BLaER1 treated with 17β-estradiol and CSF1 and Interleukin-3, amounts not matched to agents 10 nM and 100 nM (cell line): Measurements from ENCODE around the gene ERC2.

ENCODE experiments used
- H3K27ac ChIP-seq, 11 experiments: shearing (Covaris generic); formaldehyde crosslinking; 2 replicates each; pipeline ENCODE4 v1.8.1; 2022
- H3K27me3 ChIP-seq, 11 experiments: shearing (Covaris generic); formaldehyde crosslinking; 2 replicates each; pipeline ENCODE4 v1.8.1; 2022
- H3K36me3 ChIP-seq, 11 experiments: shearing (Covaris generic); formaldehyde crosslinking; 2 replicates each; pipeline ENCODE4 v1.8.1; 2022
- H3K4me1 ChIP-seq, 10 experiments: shearing (Covaris generic); formaldehyde crosslinking; 2 replicates each; pipeline ENCODE4 v1.8.1; 2022
- H3K4me2 ChIP-seq, 11 experiments: shearing (Covaris generic); formaldehyde crosslinking; 2 replicates each; pipeline ENCODE4 v1.8.1; 2022
- H3K4me3 ChIP-seq, 10 experiments: shearing (Covaris generic); formaldehyde crosslinking; 2 replicates each; pipeline ENCODE4 v1.8.1; 2022
- H3K9ac ChIP-seq, 11 experiments: shearing (Covaris generic); formaldehyde crosslinking; 2 replicates each; pipeline ENCODE4 v1.8.1; 2022
- H3K9me3 ChIP-seq, 11 experiments: shearing (Covaris generic); formaldehyde crosslinking; replicated peaks in 1 of 11; 2 replicates each; pipeline ENCODE4 v1.8.1; 2022
- H4K20me1 ChIP-seq, 11 experiments: shearing (Covaris generic); formaldehyde crosslinking; 2 replicates each; pipeline ENCODE4 v1.8.1; 2022
- Cebpa-rat ChIP-seq, 11 experiments: shearing (Covaris generic); IDR thresholded peaks; 2 replicates each; pipeline ENCODE4 v1.8.1; 2022

ERC2 gene

GRCh38 chr3:55567615-55568014, 900.7 kb downstream of the ERC2 start:
- Histone ChIP-seq H3K9me3 (no peaks in the 10 kb centered on the region), H3K4me3 (no peak overlapping the region), H3K27me3 (no peaks in the 10 kb centered on the region), H3K4me2 (peak overlapping the region in 4 of 11 experiments; percentile 13 to 19 (median 16); a peak in 2 of 22 replicates), H3K4me1 (peaks cover 0 to 25% (median 19%) of the 10 kb centered on the region in 10 experiments; a peak in 15 of 20 replicates), H3K27ac (no peak overlapping the region), H3K36me3 (no peaks in the 10 kb centered on the region), H3K9ac (no peak overlapping the region), H4K20me1 (no peaks in the 10 kb centered on the region)
- TF ChIP-seq Cebpa-rat (IDR thresholded peaks at IDR 0.05) = no peak

GRCh38 chr3:55567121-55567520, 901.1 kb downstream of the ERC2 start:
- peak overlapping the region in 2 of 11 experiments; percentile 14 to 19; a peak in 1 of 22 replicates for H3K4me2 ChIP-seq
- no peak overlapping the region for H3K4me3 ChIP-seq
- no peaks in the 10 kb centered on the region for H3K27me3 ChIP-seq
- no peaks in the 10 kb centered on the region for H4K20me1 ChIP-seq
- no peak for TF ChIP-seq Cebpa-rat (IDR thresholded peaks at IDR 0.05)
- H3K36me3 ChIP-seq = no peaks in the 10 kb centered on the region
- no peak overlapping the region for H3K27ac ChIP-seq
- no peaks in the 10 kb centered on the region for H3K9me3 ChIP-seq
- no peak overlapping the region for H3K9ac ChIP-seq
- H3K4me1 ChIP-seq = peaks cover 0 to 25% (median 18%) of the 10 kb centered on the region in 10 experiments; a peak in 15 of 20 replicates

- Histone ChIP-seq H3K36me3 (no peaks in the 10 kb centered on the region), H4K20me1 (no peaks in the 10 kb centered on the region), H3K9me3 (no peaks in the 10 kb centered on the region), H3K4me3 (no peak overlapping the region), H3K4me2 (no peak overlapping the region), H3K4me1 (peaks cover 0 to 11% (median 5%) of the 10 kb centered on the region in 10 experiments; a peak in 4 of 20 replicates), H3K9ac (no peak overlapping the region), H3K27me3 (no peaks in the 10 kb centered on the region), H3K27ac (no peak overlapping the region)
- no peak for TF ChIP-seq Cebpa-rat (IDR thresholded peaks at IDR 0.05)
Measured at GRCh38 chr3:55565521-55565920, 902.7 kb downstream of the ERC2 start.

- no peak for TF ChIP-seq Cebpa-rat (IDR thresholded peaks at IDR 0.05)
- Histone ChIP-seq H3K27me3 (no peaks in the 10 kb centered on the region), H3K4me2 (no peak overlapping the region), H4K20me1 (no peaks in the 10 kb centered on the region), H3K36me3 (no peaks in the 10 kb centered on the region), H3K27ac (no peak overlapping the region), H3K4me3 (no peak overlapping the region), H3K4me1 (peaks cover 0 to 11% (median 5%) of the 10 kb centered on the region in 10 experiments; a peak in 3 of 20 replicates), H3K9me3 (no peaks in the 10 kb centered on the region), H3K9ac (no peak overlapping the region)
Measured at GRCh38 chr3:55564726-55565125, 903.5 kb downstream of the ERC2 start.

- no peaks in the 10 kb centered on the region for H3K9me3 ChIP-seq
- H3K27me3 ChIP-seq = no peaks in the 10 kb centered on the region
- no peak for TF ChIP-seq Cebpa-rat (IDR thresholded peaks at IDR 0.05)
- no peak overlapping the region for H3K4me3 ChIP-seq
- H3K4me1 ChIP-seq = peaks cover 0 to 9% (median 3%) of the 10 kb centered on the region in 10 experiments; a peak in 2 of 20 replicates
- H3K4me2 ChIP-seq = no peak overlapping the region
- no peak overlapping the region for H3K9ac ChIP-seq
- no peaks in the 10 kb centered on the region for H3K36me3 ChIP-seq
- H4K20me1 ChIP-seq = no peaks in the 10 kb centered on the region
- H3K27ac ChIP-seq = no peak overlapping the region
Measured at GRCh38 chr3:55562700-55563099, 905.6 kb downstream of the ERC2 start.

GRCh38 chr3:55559500-55560423, 908.5 kb downstream of the ERC2 start:
- H3K27ac ChIP-seq = no peak overlapping the region
- no peak overlapping the region; a peak in 2 of 22 replicates for H3K4me2 ChIP-seq
- no peaks in the 10 kb centered on the region for H4K20me1 ChIP-seq
- H3K27me3 ChIP-seq = no peaks in the 10 kb centered on the region
- TF ChIP-seq Cebpa-rat (IDR thresholded peaks at IDR 0.05) = no peak
- H3K4me3 ChIP-seq = no peak overlapping the region
- no peak overlapping the region for H3K9ac ChIP-seq
- H3K36me3 ChIP-seq = no peaks in the 10 kb centered on the region
- H3K4me1 ChIP-seq = peaks cover 0 to 31% (median 24%) of the 10 kb centered on the region in 10 experiments; a peak in 17 of 20 replicates
- no peaks in the 10 kb centered on the region for H3K9me3 ChIP-seq

GRCh38 chr3:55558316-55558715, 910.0 kb downstream of the ERC2 start:
- no peaks in the 10 kb centered on the region for H3K9me3 ChIP-seq
- no peak overlapping the region for H3K27ac ChIP-seq
- no peaks in the 10 kb centered on the region for H3K27me3 ChIP-seq
- H3K4me1 ChIP-seq = peaks cover 0 to 45% (median 34%) of the 10 kb centered on the region in 10 experiments; a peak in 17 of 20 replicates
- H3K4me3 ChIP-seq = no peak overlapping the region
- no peak overlapping the region for H3K9ac ChIP-seq
- H3K36me3 ChIP-seq = no peaks in the 10 kb centered on the region
- no peak overlapping the region for H3K4me2 ChIP-seq
- H4K20me1 ChIP-seq = no peaks in the 10 kb centered on the region
- no peak for TF ChIP-seq Cebpa-rat (IDR thresholded peaks at IDR 0.05)

GRCh38 chr3:55557549-55557948, 910.7 kb downstream of the ERC2 start:
- Histone ChIP-seq H3K4me2 (peak overlapping the region in 1 of 11 experiments; percentile 81; a peak in 2 of 22 replicates), H3K27me3 (no peaks in the 10 kb centered on the region), H3K36me3 (no peaks in the 10 kb centered on the region), H3K9ac (no peak overlapping the region), H3K27ac (no peak overlapping the region), H3K4me3 (no peak overlapping the region), H3K9me3 (no peaks in the 10 kb centered on the region), H3K4me1 (peaks cover 0 to 46% (median 34%) of the 10 kb centered on the region in 10 experiments; a peak in 17 of 20 replicates), H4K20me1 (no peaks in the 10 kb centered on the region)
- no peak for TF ChIP-seq Cebpa-rat (IDR thresholded peaks at IDR 0.05)

GRCh38 chr3:55556619-55557537, 911.4 kb downstream of the ERC2 start:
- Histone ChIP-seq H3K27me3 (no peaks in the 10 kb centered on the region), H3K4me2 (peak overlapping the region in 9 of 11 experiments; percentile 30 to 81 (median 68); a peak in 15 of 22 replicates), H3K4me1 (peaks cover 0 to 46% (median 34%) of the 10 kb centered on the region in 10 experiments; a peak in 17 of 20 replicates)

More at GRCh38 chr3:55556619-55557537, 911.4 kb downstream of the ERC2 start:
- Histone ChIP-seq H4K20me1 (no peaks in the 10 kb centered on the region), H3K9ac (no peak overlapping the region), H3K36me3 (no peaks in the 10 kb centered on the region), H3K9me3 (0 out of 22 replicates have a peak, but pooled peaks cover 0 to 3% (median 0%) of the 10 kb centered on the region in 11 experiments), H3K27ac (no peak overlapping the region), H3K4me3 (no peak overlapping the region)
- no peak for TF ChIP-seq Cebpa-rat (IDR thresholded peaks at IDR 0.05)
